Vagina (tissue), 2 donors: ENCODE results near the gene C20orf144. TPM values are rescaled to one million over a fixed set of nuclear protein-coding genes. Genes with fewer than 3 reads are reported as not detected.

Experiments
- DNase-seq, 2 donors: peaks; one replicate each; pipeline ENCODE4 v3.0.0-alpha.2; 2017; ENCODE audit errors: extremely low spot score in 2 of 2
- H3K27ac ChIP-seq: fragments of 200-600 bp; sonication (generic); one replicate; pipeline ENCODE4 v1.5.1; 2019
- H3K27me3 ChIP-seq: fragments of 200-600 bp; sonication (generic); one replicate; pipeline ENCODE4 v1.5.1; 2019
- H3K36me3 ChIP-seq, 2 donors: fragments of 200-600 bp; sonication (generic); one replicate each; pipeline ENCODE4 v1.5.1; 2017 to 2019
- H3K4me1 ChIP-seq: fragments of 200-600 bp; sonication (generic); one replicate; pipeline ENCODE4 v1.5.1; 2019
- H3K4me3 ChIP-seq, 2 donors: fragments of 200-600 bp; sonication (generic); 1 replicate in 1 of 2; 2 replicates in 1 of 2; pipeline ENCODE4 v1.5.1; 2016 to 2019
- H3K9me3 ChIP-seq: fragments of 200-600 bp; sonication (generic); one replicate; pipeline ENCODE4 v1.5.1; 2019
- POLR2A ChIP-seq, 2 donors: fragments of 450-650 bp; IDR thresholded peaks; one replicate each; pipeline ENCODE4 v1.6.1; 2017; ENCODE audit warnings: antibody characterized with exemption in 2 of 2, mild to moderate bottlenecking in 2 of 2, moderate library complexity in 2 of 2
- POLR2AphosphoS5 ChIP-seq, 2 donors: sonication (generic); formaldehyde crosslinking; IDR thresholded peaks; one replicate each; pipeline ENCODE4 v1.9.0; 2017; ENCODE audit warnings: antibody characterized with exemption in 2 of 2, mild to moderate bottlenecking in 2 of 2, low read depth in 1 of 2; ENCODE audit not compliant: insufficient read depth in 1 of 2
- intact Hi-C: fragments of 100-400 bp; cut with DNase I; formaldehyde crosslinking; loops from one replicate; pipeline ENCODE4 v1.15.1; 2023
- total RNA-seq: library from RNA; depleted of rRNA; stranded (reverse); fragments of >200 nt; gene quantifications from one replicate; pipeline ENCODE4 v1.2.3, GENCODE V29; 2016
- TF ChIP-seq, protein P1 (sequence below), 3 experiments: fragments of 450-650 bp in 2 of 3; fragments of 200-600 bp in 1 of 3; sonication (generic) in 1 of 3; IDR thresholded peaks; one replicate each; pipeline ENCODE4 v1.5.1; 2017 to 2019; ENCODE audit warnings: antibody characterized with exemption in 3 of 3, mild to moderate bottlenecking in 2 of 3, moderate library complexity in 2 of 3

The C20orf144 gene
- total RNA-seq, 1 donor from 2014 or later = not detected

DNA sequence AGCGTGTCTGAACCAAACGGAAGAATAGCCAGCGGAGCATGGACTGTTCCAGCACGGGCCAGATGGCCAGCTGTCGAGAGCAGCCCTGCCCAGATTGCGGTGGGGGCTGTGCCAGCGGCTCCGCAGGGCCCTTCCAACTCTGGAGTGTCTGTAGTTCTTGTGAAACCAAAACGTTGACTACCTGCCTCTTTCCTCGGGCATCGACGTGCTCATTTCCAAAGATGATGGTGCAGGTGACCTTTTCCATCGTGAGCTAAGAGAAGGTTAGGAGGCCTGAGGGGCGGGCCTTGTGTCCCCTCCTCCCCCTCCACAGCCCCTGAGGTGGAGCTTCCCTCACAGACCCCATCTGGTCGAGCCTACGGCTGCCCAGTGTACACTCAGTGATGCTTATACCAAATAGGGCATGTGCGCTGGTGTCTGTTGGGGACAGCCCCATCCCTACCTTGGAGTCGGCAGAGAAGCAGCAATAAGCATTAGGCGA is 12.9 kb upstream of the C20orf144 start:
- no peak overlapping the region for H3K4me3 ChIP-seq
- intact Hi-C loops = no loop called here
- no peaks in the 10 kb centered on the region for H3K9me3 ChIP-seq
- no peaks in the 10 kb centered on the region for H3K27me3 ChIP-seq
- no peak for DNase-seq
- TF ChIP-seq POLR2AphosphoS5 (IDR thresholded peaks at IDR 0.05; ENCODE audit: insufficient read depth in 1 of 2, low read depth in 1 of 2) = peak in 1 of 2 donors; percentile 26
- TF ChIP-seq, protein P1, sequence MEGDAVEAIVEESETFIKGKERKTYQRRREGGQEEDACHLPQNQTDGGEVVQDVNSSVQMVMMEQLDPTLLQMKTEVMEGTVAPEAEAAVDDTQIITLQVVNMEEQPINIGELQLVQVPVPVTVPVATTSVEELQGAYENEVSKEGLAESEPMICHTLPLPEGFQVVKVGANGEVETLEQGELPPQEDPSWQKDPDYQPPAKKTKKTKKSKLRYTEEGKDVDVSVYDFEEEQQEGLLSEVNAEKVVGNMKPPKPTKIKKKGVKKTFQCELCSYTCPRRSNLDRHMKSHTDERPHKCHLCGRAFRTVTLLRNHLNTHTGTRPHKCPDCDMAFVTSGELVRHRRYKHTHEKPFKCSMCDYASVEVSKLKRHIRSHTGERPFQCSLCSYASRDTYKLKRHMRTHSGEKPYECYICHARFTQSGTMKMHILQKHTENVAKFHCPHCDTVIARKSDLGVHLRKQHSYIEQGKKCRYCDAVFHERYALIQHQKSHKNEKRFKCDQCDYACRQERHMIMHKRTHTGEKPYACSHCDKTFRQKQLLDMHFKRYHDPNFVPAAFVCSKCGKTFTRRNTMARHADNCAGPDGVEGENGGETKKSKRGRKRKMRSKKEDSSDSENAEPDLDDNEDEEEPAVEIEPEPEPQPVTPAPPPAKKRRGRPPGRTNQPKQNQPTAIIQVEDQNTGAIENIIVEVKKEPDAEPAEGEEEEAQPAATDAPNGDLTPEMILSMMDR (IDR thresholded peaks at IDR 0.05) = no peak
- peaks cover 0 to 15% of the 10 kb centered on the region in 2 donors for H3K36me3 ChIP-seq
- peaks cover 42% of the 10 kb centered on the region for H3K4me1 ChIP-seq
- peak overlapping the region; percentile 54 for H3K27ac ChIP-seq

DNA sequence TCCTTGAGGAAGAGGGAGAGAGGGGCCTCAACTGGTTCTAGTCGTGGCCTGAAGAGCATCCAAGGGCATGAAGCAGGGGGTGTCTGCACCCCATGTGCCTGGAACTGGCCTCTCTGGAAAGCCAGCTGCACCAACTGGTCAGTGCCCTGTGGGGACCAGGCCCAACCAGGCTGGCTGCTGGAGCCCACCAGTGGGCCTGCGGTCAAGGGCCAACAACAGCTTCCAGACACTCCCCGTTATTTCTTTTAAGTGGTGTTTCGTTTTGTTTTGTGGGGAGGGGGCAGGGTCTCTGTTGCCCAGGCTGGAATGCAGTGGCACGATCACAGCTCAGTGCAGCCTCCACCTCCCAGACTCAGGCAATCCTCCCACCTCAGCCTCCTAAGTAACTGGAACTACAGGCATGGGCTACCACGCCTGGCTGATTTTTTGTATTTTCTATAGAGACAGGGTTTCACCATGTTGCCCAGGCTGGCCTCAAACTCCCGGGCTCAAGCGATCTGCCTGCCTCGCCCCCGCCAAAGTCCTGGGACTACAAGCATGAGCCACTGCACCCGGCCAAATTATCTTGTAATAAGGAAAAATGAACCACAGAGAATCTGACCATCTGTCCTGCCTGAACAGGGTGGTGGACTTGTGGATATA is 11.9 kb upstream of the C20orf144 start:
- DNase-seq = no peak
- Histone ChIP-seq H3K4me1 (peaks cover 50% of the 10 kb centered on the region), H3K27me3 (no peaks in the 10 kb centered on the region), H3K4me3 (no peak overlapping the region), H3K9me3 (no peaks in the 10 kb centered on the region), H3K27ac (no peak overlapping the region), H3K36me3 (peaks cover 0 to 5% of the 10 kb centered on the region in 2 donors)
- TF ChIP-seq POLR2A (IDR thresholded peaks at IDR 0.05) = no peak
- no peak for TF ChIP-seq POLR2AphosphoS5 (IDR thresholded peaks at IDR 0.05; ENCODE audit: insufficient read depth in 1 of 2, low read depth in 1 of 2)
- TF ChIP-seq, protein P1 (IDR thresholded peaks at IDR 0.05) = no peak
- intact Hi-C loops = loop anchor here (10.0 kb wide), 1 partner anchor 175 kb away; no protein-coding TSS in a partner anchor

DNA sequence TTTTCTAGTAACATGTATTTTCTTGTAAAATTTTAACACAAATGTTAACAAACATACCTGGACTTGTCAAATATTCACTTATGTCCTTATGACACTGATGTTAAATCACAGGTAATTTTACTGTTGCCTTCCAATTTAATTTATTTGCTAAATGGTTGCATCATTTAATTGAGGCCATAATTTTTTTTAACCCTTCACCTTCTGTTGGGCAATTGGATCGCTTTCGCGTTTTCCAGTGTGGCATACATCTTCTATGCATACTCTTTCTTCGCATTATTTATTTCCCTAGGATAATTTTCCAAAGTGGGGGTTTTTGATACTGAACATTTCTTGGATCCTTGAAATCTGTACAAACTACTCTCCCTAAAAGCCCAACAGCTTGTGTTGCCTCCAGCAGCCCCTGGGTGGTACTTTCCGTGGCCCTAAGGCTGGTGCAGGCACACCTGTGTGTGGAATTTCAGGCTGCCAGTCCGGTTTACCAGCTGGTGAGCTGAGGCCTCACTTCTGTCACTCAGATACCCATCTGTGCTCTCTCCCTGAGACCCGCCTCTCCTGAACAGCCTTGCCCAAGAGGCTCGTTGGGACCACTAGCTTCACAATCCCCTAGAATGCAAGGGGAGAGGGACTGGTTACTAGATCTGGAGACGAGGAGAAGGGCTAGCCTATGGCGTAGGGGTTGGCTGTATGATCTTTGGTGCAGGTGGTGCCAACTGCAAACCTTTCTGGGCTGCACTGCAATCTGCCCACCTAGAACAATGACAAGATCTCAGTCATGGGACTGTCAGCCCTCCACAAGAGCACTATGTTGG is 11.2 kb upstream of the C20orf144 start:
- DNase-seq = no peak
- TF ChIP-seq POLR2A (IDR thresholded peaks at IDR 0.05) = no peak
- Histone ChIP-seq H3K4me1 (peaks cover 50% of the 10 kb centered on the region), H3K27ac (no peak overlapping the region), H3K27me3 (no peaks in the 10 kb centered on the region), H3K4me3 (no peak overlapping the region), H3K36me3 (no peaks in the 10 kb centered on the region), H3K9me3 (no peaks in the 10 kb centered on the region)
- intact Hi-C loops = loop anchor here (10.0 kb wide), 1 partner anchor 176 kb away; no protein-coding TSS in a partner anchor

DNA sequence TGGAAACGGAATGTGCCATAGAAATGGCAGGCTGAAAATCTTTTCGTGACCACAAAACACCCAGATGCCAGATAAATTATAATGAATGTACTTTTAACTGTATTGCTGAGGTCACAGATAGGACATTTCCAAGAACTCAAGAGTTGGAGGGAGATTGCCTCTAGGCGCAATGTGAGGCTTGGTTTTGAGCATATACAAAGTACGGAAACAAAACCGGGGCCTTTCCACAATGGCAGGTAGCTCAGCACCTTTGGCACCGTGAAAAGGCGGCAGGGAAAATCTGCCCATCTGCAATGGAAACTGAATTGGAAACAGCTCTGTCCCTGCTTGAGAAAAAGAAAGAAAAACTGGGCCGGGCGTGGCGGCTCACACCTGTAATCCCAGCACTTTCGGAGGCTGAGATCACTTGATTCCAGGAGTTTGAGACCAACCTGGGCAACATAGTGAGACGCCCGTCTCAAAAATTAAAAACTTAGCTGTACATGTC is 10.5 kb upstream of the C20orf144 start:
- Histone ChIP-seq H3K27ac (no peak overlapping the region), H3K36me3 (no peaks in the 10 kb centered on the region), H3K27me3 (no peaks in the 10 kb centered on the region), H3K9me3 (no peaks in the 10 kb centered on the region), H3K4me3 (no peak overlapping the region), H3K4me1 (peaks cover 50% of the 10 kb centered on the region)
- TF ChIP-seq POLR2AphosphoS5 (IDR thresholded peaks at IDR 0.05; ENCODE audit: insufficient read depth in 1 of 2, low read depth in 1 of 2) (no peak), POLR2A (IDR thresholded peaks at IDR 0.05) (no peak)
- TF ChIP-seq, protein P1 (IDR thresholded peaks at IDR 0.05) = no peak
- no peak for DNase-seq
- intact Hi-C loops = loop anchor here (10.0 kb wide), 1 partner anchor 177 kb away; no protein-coding TSS in a partner anchor

DNA sequence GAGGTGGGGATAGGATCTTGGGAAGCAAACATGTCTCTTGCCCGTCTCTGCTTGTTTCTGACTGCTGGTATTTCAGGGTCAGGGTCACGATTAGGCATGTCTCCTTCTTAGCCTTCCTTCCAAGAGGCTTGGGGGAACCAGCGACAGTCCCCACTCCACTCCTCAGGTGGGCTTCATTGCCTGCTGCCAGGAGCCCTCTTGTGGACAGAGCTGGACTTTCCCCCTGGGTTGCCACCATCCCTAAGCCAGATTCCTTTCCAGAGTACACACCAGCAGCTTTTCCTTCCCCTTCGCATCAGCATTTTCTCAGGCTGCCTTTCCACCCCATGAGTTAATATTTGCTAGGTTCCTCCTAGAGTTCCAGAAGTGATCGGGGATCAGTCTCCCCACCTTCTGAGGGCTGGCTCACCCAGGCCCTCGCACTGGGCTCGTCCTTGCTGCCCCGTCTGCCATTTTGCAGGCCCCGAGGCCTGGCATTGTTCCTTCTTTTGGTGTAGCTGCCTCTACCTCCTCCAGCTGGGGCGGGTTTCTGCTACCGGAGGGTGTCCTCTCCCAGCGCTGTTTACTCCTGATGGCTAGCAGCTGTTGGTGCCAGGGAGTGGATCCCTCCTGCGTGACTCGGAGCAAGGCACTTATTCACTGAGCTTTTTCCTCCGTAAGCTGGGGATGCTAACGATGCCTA is 8.8 kb upstream of the C20orf144 start:
- H3K4me1 ChIP-seq = peaks cover 39% of the 10 kb centered on the region
- no peaks in the 10 kb centered on the region for H3K9me3 ChIP-seq
- intact Hi-C loops = loop anchor here (10.0 kb wide), 1 partner anchor 179 kb away; no protein-coding TSS in a partner anchor
- H3K36me3 ChIP-seq = peaks cover 0 to 5% of the 10 kb centered on the region in 2 donors
- TF ChIP-seq POLR2AphosphoS5 (IDR thresholded peaks at IDR 0.05; ENCODE audit: insufficient read depth in 1 of 2, low read depth in 1 of 2) = peak in 1 of 2 donors; percentile 53
- TF ChIP-seq, protein P1 (IDR thresholded peaks at IDR 0.05) = peak; percentile 52 to 80 (median 58)
- TF ChIP-seq POLR2A (IDR thresholded peaks at IDR 0.05) = no peak
- DNase-seq = no peak
- H3K27ac ChIP-seq = peak overlapping the region; percentile 21
- no peaks in the 10 kb centered on the region for H3K27me3 ChIP-seq
- H3K4me3 ChIP-seq = peak overlapping the region; percentile 19 to 21
